Calu3 (cell line): Measurements from ENCODE around the gene PTPN12. TPM values are rescaled to one million over a fixed set of nuclear protein-coding genes. Genes with fewer than 3 reads are reported as not detected.
A peak's percentile ranks its signal among the peaks of the same experiment; 100 is the strongest.

Source experiments
- BruUV-seq: library from RNA; stranded (reverse); fragments of 400-500 nt; replicated peaks from 2 replicates; lab custom pipeline; 2021; lab: Mats Ljungman, UMichigan
- CTCF ChIA-PET: fragments of 300-600 bp; sonication (Branson Sonifier 250); formaldehyde crosslinking; loops from one replicate; lab custom pipeline; 2022; ENCODE audit warnings: antibody characterized with exemption; lab: Charles Lee
- DNase-seq: peaks from one replicate; pipeline ENCODE4 v3.0.0; 2022
- H3K27ac Mint-ChIP-seq: one replicate; pipeline ENCODE4 v1.8.0; 2022; ENCODE audit warnings: mixed read lengths; ENCODE audit not compliant: unreplicated experiment
- H3K27me3 Mint-ChIP-seq: one replicate; pipeline ENCODE4 v1.8.0; 2022; ENCODE audit warnings: mixed read lengths; ENCODE audit not compliant: unreplicated experiment
- H3K36me3 Mint-ChIP-seq: one replicate; pipeline ENCODE4 v1.8.0; 2022; ENCODE audit warnings: mild to moderate bottlenecking, moderate library complexity, mixed read lengths; ENCODE audit not compliant: insufficient read depth, unreplicated experiment
- H3K4me1 Mint-ChIP-seq: one replicate; pipeline ENCODE4 v1.8.0; 2022; ENCODE audit warnings: mild to moderate bottlenecking, low read depth, mixed read lengths; ENCODE audit not compliant: unreplicated experiment
- H3K4me3 Mint-ChIP-seq: one replicate; pipeline ENCODE4 v1.8.0; 2022; ENCODE audit warnings: mild to moderate bottlenecking, low read depth, moderate library complexity, mixed read lengths; ENCODE audit not compliant: unreplicated experiment
- H3K9me3 Mint-ChIP-seq: one replicate; pipeline ENCODE4 v1.8.0; 2022; ENCODE audit warnings: low read depth, mixed read lengths; ENCODE audit not compliant: unreplicated experiment
- CTCF ChIP-seq: fragments of 200-600 bp; IDR thresholded peaks from one replicate; pipeline ENCODE4 v1.8.0; 2022; ENCODE audit warnings: antibody characterized with exemption; ENCODE audit not compliant: unreplicated experiment
- intact Hi-C: fragments of 100-400 bp; cut with micrococcal nuclease; formaldehyde crosslinking; loops from one replicate; pipeline ENCODE4 v1.10.0; 2022; ENCODE audit not compliant: unreplicated experiment
- total RNA-seq: library from RNA; stranded (reverse); gene quantifications from 2 replicates; pipeline ENCODE4 v1.2.3, GENCODE V29; 2022

PTPN12 gene
- total RNA-seq, 1 experiment from 2014 or later: 61.2 TPM

GRCh38 chr7:77687100-77687746, 150.1 kb downstream of the PTPN12 start:
- Mint-ChIP-seq H3K4me3 (no peak overlapping the region), H3K9me3 (no peaks in the 10 kb centered on the region), H3K4me1 (peaks cover 40% of the 10 kb centered on the region), H3K27me3 (no peaks in the 10 kb centered on the region), H3K36me3 (peaks cover 29% of the 10 kb centered on the region), H3K27ac (peak overlapping the region; percentile 54)
- intact Hi-C loops: no loop called here
- DNase-seq: no peak
- CTCF ChIA-PET: no interaction called here
- no TSS peak for BruUV-seq
- TF ChIP-seq CTCF: no peak

- Mint-ChIP-seq H3K27ac (peak overlapping the region; percentile 54), H3K9me3 (no peaks in the 10 kb centered on the region)
These were observed 150.7 kb downstream of the PTPN12 start for GRCh38 chr7:77687747-77688144.

More at GRCh38 chr7:77687747-77688144, 150.7 kb downstream of the PTPN12 start:
- peaks cover 29% of the 10 kb centered on the region for H3K36me3 Mint-ChIP-seq
- no peak overlapping the region for H3K4me3 Mint-ChIP-seq
- CTCF ChIA-PET: no interaction called here
- no peaks in the 10 kb centered on the region for H3K27me3 Mint-ChIP-seq
- H3K4me1 Mint-ChIP-seq: peaks cover 45% of the 10 kb centered on the region
- intact Hi-C loops: no loop called here
- no peak for DNase-seq
- TF ChIP-seq CTCF: no peak
- no TSS peak for BruUV-seq

Other genes starting within 250 kb of the PTPN12 start
- gene GSAP, start 120.9 kb upstream of the PTPN12 start, total RNA-seq: 23.3 and 26.0 TPM in 2 replicates
- gene RSBN1L, start 159.2 kb downstream of the PTPN12 start, total RNA-seq: 15.9 and 16.7 TPM in 2 replicates